ENCODE data around the gene CRYBG1.

The CRYBG1 gene

GRCh38 chr6:106469882-106470281 lies 109.4 kb downstream of the CRYBG1 start:
- no peak overlapping the region for H3K4me3 ChIP-seq
- TF ChIP-seq CTCF (IDR thresholded peaks at IDR 0.05) = no peak
- H3K27ac ChIP-seq = no peak overlapping the region
- DNase-seq (ENCODE audit: low spot score) = no peak

GRCh38 chr6:106470316-106470715 lies 109.8 kb downstream of the CRYBG1 start:
- no peak for TF ChIP-seq CTCF (IDR thresholded peaks at IDR 0.05)
- H3K4me3 ChIP-seq = no peak overlapping the region
- H3K27ac ChIP-seq = no peak overlapping the region
- DNase-seq (ENCODE audit: low spot score) = no peak

- no peak for TF ChIP-seq CTCF (IDR thresholded peaks at IDR 0.05)
- Histone ChIP-seq H3K4me3 (no peak overlapping the region), H3K27ac (no peak overlapping the region)
These were observed 110.3 kb downstream of the CRYBG1 start for GRCh38 chr6:106470811-106471210.

GRCh38 chr6:106473812-106474211 lies 113.3 kb downstream of the CRYBG1 start:
- no peak for DNase-seq (ENCODE audit: low spot score)
- H3K27ac ChIP-seq = no peak overlapping the region
- no peak for TF ChIP-seq CTCF (IDR thresholded peaks at IDR 0.05)
- H3K4me3 ChIP-seq = no peak overlapping the region

More at GRCh38 chr6:106470811-106471210, 110.3 kb downstream of the CRYBG1 start:
- no peak for DNase-seq (ENCODE audit: low spot score)

GRCh38 chr6:106474466-106474865 lies 113.9 kb downstream of the CRYBG1 start:
- H3K27ac ChIP-seq = no peak overlapping the region
- no peak for DNase-seq (ENCODE audit: low spot score)
- no peak overlapping the region for H3K4me3 ChIP-seq
- no peak for TF ChIP-seq CTCF (IDR thresholded peaks at IDR 0.05)

GRCh38 chr6:106475284-106475683 lies 114.8 kb downstream of the CRYBG1 start:
- Histone ChIP-seq H3K27ac (no peak overlapping the region), H3K4me3 (no peak overlapping the region)
- no peak for TF ChIP-seq CTCF (IDR thresholded peaks at IDR 0.05)
- DNase-seq (ENCODE audit: low spot score) = no peak

- H3K27ac ChIP-seq = no peak overlapping the region
- H3K4me3 ChIP-seq = no peak overlapping the region
- DNase-seq (ENCODE audit: low spot score) = no peak
- TF ChIP-seq CTCF (IDR thresholded peaks at IDR 0.05) = no peak
These were observed 116.0 kb downstream of the CRYBG1 start for GRCh38 chr6:106476331-106477105.

Measured in coronary artery (tissue), 2 donors.